Hindlimb muscle (tissue), 1 donor: Measurements from ENCODE around the gene BFAR. TPM values are rescaled to one million over a fixed set of nuclear protein-coding genes. Genes with fewer than 3 reads are reported as not detected.
"Not testable (repeated sequence)": the region's sequence is repeated elsewhere in the genome, so short reads cannot be mapped to it uniquely, and the experiment has no call there.

ENCODE experiments used
- DNase-seq: peaks from one replicate; pipeline ENCODE4 v3.0.0-alpha.2; 2013
- polyA plus RNA-seq: library from polyadenylated mRNA; unstranded; fragments of 120-200 nt; gene quantifications from one replicate; pipeline ENCODE4 v1.2.1, GENCODE V29; 2013; ENCODE audit not compliant: insufficient read length

Gene BFAR
- polyA plus RNA-seq, 1 donor, result 47.1 TPM

GRCh38 chr16:14701859-14702258 is 69.1 kb downstream of the BFAR start:
- DNase-seq, result not testable (repeated sequence)

- DNase-seq, result not testable (repeated sequence)
These were observed 69.9 kb downstream of the BFAR start for GRCh38 chr16:14702672-14703071.

GRCh38 chr16:14703156-14704011 is 70.6 kb downstream of the BFAR start, which contains the start of gene NPIPA3:
TSS of gene NPIPA3 (plus strand) at chr16:14703411. CDS start at chr16:14708944, 5,533 bp downstream.
- DNase-seq, result not testable (repeated sequence)

Other genes with a start within 250 kb of the BFAR start
- 16.3 TPM for gene PARN, start 2.7 kb upstream of the BFAR start, polyA plus RNA-seq
- 0.72 TPM for gene PLA2G10, start 61.4 kb downstream of the BFAR start, polyA plus RNA-seq
- gene NPIPA3, start 70.5 kb downstream of the BFAR start, polyA plus RNA-seq, result 10.8 TPM
- not detected for gene NPIPA2, start 109.6 kb downstream of the BFAR start, polyA plus RNA-seq
- 61.1 TPM for gene NOMO1, start 200.8 kb downstream of the BFAR start, polyA plus RNA-seq